H1 (cell line): ENCODE measurements around the gene CXXC5. TPM values are rescaled to one million over a fixed set of nuclear protein-coding genes. Genes with fewer than 3 reads are reported as not detected.
A peak's percentile ranks its signal among the peaks of the same experiment; 100 is the strongest.

ENCODE experiments used
- CTCF ChIA-PET: fragments of 300-600 bp; sonication (Branson Sonifier 250); formaldehyde crosslinking; loops from one replicate; lab custom pipeline; 2021; ENCODE audit not compliant: partially characterized antibody; lab: Charles Lee
- POLR2A ChIA-PET: fragments of 300-600 bp; sonication (Branson Sonifier 250); formaldehyde crosslinking; loops from one replicate; lab custom pipeline; 2021; ENCODE audit warnings: inconsistent platforms; ENCODE audit not compliant: partially characterized antibody; lab: Charles Lee
- DNase-seq, 2 experiments: peaks; one replicate each; pipeline versions ENCODE4 v3.0.0 to v3.0.0-alpha.2; 2010 to 2022; ENCODE audit warnings: low spot score in 2 of 2, low read depth in 1 of 2, mixed read lengths in 1 of 2
- FAIRE-seq: peaks from 2 replicates; lab custom pipeline; 2011; peaks lifted over from hg19 to GRCh38; lab: Jason Lieb, UNC
- H2AFZ ChIP-seq: 2 replicates; pipeline ENCODE4 v1.8.1; 2012; ENCODE audit warnings: low read length, inconsistent platforms
- H2AK5ac ChIP-seq: 2 replicates; pipeline ENCODE4 v1.6.1; 2013; ENCODE audit warnings: low read depth, low read length
- H2BK120ac ChIP-seq: replicated peaks from 2 replicates; pipeline ENCODE3; 2013; ENCODE audit warnings: low read depth, low read length, inconsistent platforms
- H2BK12ac ChIP-seq: 2 replicates; pipeline ENCODE4 v1.6.1; 2013; ENCODE audit warnings: low read depth, low read length
- H2BK15ac ChIP-seq: 2 replicates; pipeline ENCODE4 v1.6.1; 2013; ENCODE audit warnings: low read length
- H2BK20ac ChIP-seq: 2 replicates; pipeline ENCODE4 v1.6.1; 2013; ENCODE audit warnings: low read length
- H2BK5ac ChIP-seq: 2 replicates; pipeline ENCODE4 v1.6.1; 2013; ENCODE audit warnings: low read depth, low read length
- H3K14ac ChIP-seq: 2 replicates; pipeline ENCODE4 v1.6.1; 2013; ENCODE audit warnings: inconsistent platforms; ENCODE audit not compliant: insufficient read length
- H3K18ac ChIP-seq: 2 replicates; pipeline ENCODE4 v1.6.1; 2013; ENCODE audit warnings: low read length; ENCODE audit errors: extremely low read depth
- H3K23ac ChIP-seq: 2 replicates; pipeline ENCODE4 v1.6.1; 2013; ENCODE audit warnings: inconsistent platforms; ENCODE audit not compliant: insufficient read length
- H3K23me2 ChIP-seq: 2 replicates; pipeline ENCODE4 v1.6.1; 2013; ENCODE audit warnings: low read depth, low read length
- H3K27ac ChIP-seq: 2 replicates; pipeline ENCODE4 v1.6.1; 2011; ENCODE audit warnings: low read depth, low read length, inconsistent platforms
- H3K27me3 ChIP-seq, 4 experiments: replicated peaks in 1 of 4; 1 replicate in 1 of 4; 2 replicates in 3 of 4; pipeline versions ENCODE4 v1.6.1 to v1.8.1; 2011 to 2013; ENCODE audit warnings: low read length in 3 of 4, mild to moderate bottlenecking in 3 of 4, inconsistent platforms in 2 of 4, mixed read lengths in 2 of 4, moderate library complexity in 1 of 4; ENCODE audit not compliant: control insufficient read depth in 3 of 4, insufficient read depth in 3 of 4; ENCODE audit errors: extremely low read depth in 1 of 4
- H3K36me3 ChIP-seq, 4 experiments: 2 replicates each; pipeline versions ENCODE4 v1.6.1 to v1.8.1; 2011 to 2013; ENCODE audit warnings: mild to moderate bottlenecking in 4 of 4, low read length in 3 of 4, moderate library complexity in 2 of 4, control low read depth in 1 of 4, inconsistent platforms in 1 of 4; ENCODE audit not compliant: insufficient read depth in 4 of 4, control insufficient read depth in 2 of 4
- H3K4ac ChIP-seq: replicated peaks from 2 replicates; pipeline ENCODE3; 2013; ENCODE audit warnings: low read length, low read depth, mixed read lengths, inconsistent platforms; ENCODE audit not compliant: insufficient read length
- H3K4me1 ChIP-seq, 4 experiments: replicated peaks in 1 of 4; 1 replicate in 1 of 4; 2 replicates in 3 of 4; pipeline versions ENCODE4 v1.6.1 to v1.8.1; 2011 to 2013; ENCODE audit warnings: low read length in 3 of 4, inconsistent platforms in 2 of 4, mixed read lengths in 1 of 4; ENCODE audit not compliant: insufficient read depth in 4 of 4, control insufficient read depth in 3 of 4
- H3K4me2 ChIP-seq, 2 experiments: 2 replicates each; pipeline versions ENCODE4 v1.6.1 to v1.8.1; 2011 to 2013; ENCODE audit warnings: low read depth in 2 of 2, low read length in 2 of 2, control low read depth in 1 of 2, inconsistent platforms in 1 of 2, mild to moderate bottlenecking in 1 of 2; ENCODE audit not compliant: insufficient read depth in 1 of 2
- H3K4me3 ChIP-seq, 4 experiments: fragments of 200-600, 300-600 bp in 1 of 4; sonication (generic), shearing (Covaris generic), sonication (Bioruptor Twin) in 1 of 4; 2 replicates each; pipeline versions ENCODE4 v1.5.1 to v1.8.1; 2011 to 2016; ENCODE audit warnings: low read length in 4 of 4, low read depth in 3 of 4, control low read depth in 2 of 4, inconsistent platforms in 2 of 4, mild to moderate bottlenecking in 2 of 4, mixed read lengths in 1 of 4, moderate library complexity in 1 of 4; ENCODE audit not compliant: insufficient read depth in 2 of 4; ENCODE audit errors: extremely low read depth in 1 of 4
- H3K56ac ChIP-seq: replicated peaks from 2 replicates; pipeline ENCODE3; 2013; ENCODE audit warnings: low read depth, mild to moderate bottlenecking, mixed read lengths, low read length, inconsistent platforms; ENCODE audit not compliant: insufficient read length
- H3K79me1 ChIP-seq: 2 replicates; pipeline ENCODE4 v1.6.1; 2013; ENCODE audit warnings: low read depth, low read length, control low read depth
- H3K79me2 ChIP-seq, 2 experiments: 2 replicates each; pipeline versions ENCODE4 v1.6.1 to v1.8.1; 2012 to 2013; ENCODE audit warnings: low read length in 2 of 2, mild to moderate bottlenecking in 2 of 2, inconsistent platforms in 1 of 2; ENCODE audit not compliant: insufficient read depth in 2 of 2, control insufficient read depth in 1 of 2
- H3K9ac ChIP-seq, 4 experiments: replicated peaks in 1 of 4; 1 replicate in 1 of 4; 2 replicates in 3 of 4; pipeline versions ENCODE4 v1.6.1 to v1.8.1; 2011 to 2013; ENCODE audit warnings: low read depth in 3 of 4, low read length in 3 of 4, control low read depth in 2 of 4, mild to moderate bottlenecking in 2 of 4, moderate library complexity in 2 of 4, inconsistent platforms in 1 of 4; ENCODE audit errors: extremely low read depth in 1 of 4
- H3K9me3 ChIP-seq, 2 experiments: 2 replicates each; pipeline versions ENCODE4 v1.6.1 to v1.8.1; 2012 to 2013; ENCODE audit warnings: mild to moderate bottlenecking in 2 of 2, moderate library complexity in 2 of 2, control low read depth in 1 of 2, inconsistent platforms in 1 of 2, low read depth in 1 of 2, low read length in 1 of 2, mixed read lengths in 1 of 2; ENCODE audit not compliant: insufficient read depth in 2 of 2
- H4K20me1 ChIP-seq, 2 experiments: replicated peaks in 1 of 2; 2 replicates each; pipeline versions ENCODE3 to v1.8.1; 2011 to 2013; ENCODE audit warnings: inconsistent platforms in 2 of 2, low read length in 2 of 2, mild to moderate bottlenecking in 1 of 2; ENCODE audit not compliant: insufficient read depth in 2 of 2, control insufficient read depth in 1 of 2
- H4K5ac ChIP-seq: 2 replicates; pipeline ENCODE4 v1.6.1; 2013; ENCODE audit warnings: low read length, low read depth, mixed read lengths, inconsistent platforms; ENCODE audit not compliant: insufficient read length
- H4K8ac ChIP-seq: 2 replicates; pipeline ENCODE4 v1.8.0; 2013; ENCODE audit warnings: mild to moderate bottlenecking, moderate library complexity, low read length, inconsistent platforms; ENCODE audit not compliant: insufficient read depth; ENCODE audit errors: extremely low read depth
- H4K91ac ChIP-seq: replicated peaks from 2 replicates; pipeline ENCODE3; 2013; ENCODE audit warnings: low read length, mixed read lengths, inconsistent platforms; ENCODE audit not compliant: insufficient read length
- GABPA ChIP-seq: IDR thresholded peaks from 2 replicates; pipeline ENCODE4 v1.6.1; 2011; ENCODE audit warnings: mild to moderate bottlenecking, low read length, moderate library complexity, borderline replicate concordance; ENCODE audit not compliant: insufficient read depth
- NANOG ChIP-seq: IDR thresholded peaks from 2 replicates; pipeline ENCODE4 v1.6.1; 2011; ENCODE audit warnings: low read length, low read depth, mild to moderate bottlenecking, inconsistent platforms; ENCODE audit not compliant: insufficient read depth, poor library complexity, severe bottlenecking
- POU5F1 ChIP-seq: IDR thresholded peaks from 2 replicates; pipeline ENCODE4 v1.6.1; 2011; ENCODE audit warnings: low read depth, mild to moderate bottlenecking, low read length, moderate library complexity
- WGBS, 2 experiments: shearing (Covaris generic) in 1 of 2; methylation state at CpG; one replicate each; pipeline versions ENCODE4 v1.1.6 to v1.1.7; 2013 to 2015; ENCODE audit warnings: low lambda C conversion rate in 2 of 2, mixed read lengths in 2 of 2, inconsistent platforms in 1 of 2, low coverage in 1 of 2, missing lambda C conversion rate in 1 of 2; ENCODE audit not compliant: insufficient replicate concordance in 2 of 2, insufficient coverage in 1 of 2, insufficient read length in 1 of 2; ENCODE audit errors: extremely low coverage in 1 of 2, missing lambda C conversion rate in 1 of 2; 5-methylcytosine and 5-hydroxymethylcytosine counted together
- polyA plus RNA-seq, 7 experiments: library from polyadenylated mRNA; depleted of rRNA in 3 of 7; stranded (reverse) in 5 of 7; unstranded in 2 of 7; fragments of >200 nt in 5 of 7; fragments of 200-250 nt in 2 of 7; gene quantifications; 1 replicate in 5 of 7; 2 replicates in 1 of 7; 4 replicates in 1 of 7; pipeline versions ENCODE4 v1.2.1 to v1.2.3, GENCODE V29; 2011 to 2013; ENCODE audit warnings: missing spikeins in 2 of 7, mixed read lengths in 2 of 7
- total RNA-seq: library from RNA; stranded (reverse); fragmentation: NEBNext Ultra II Directional; extraction: Animal tissue kit (Norgen Biotek cat#: 25700); gene quantifications from 2 replicates; pipeline ENCODE4 v1.2.1, GENCODE V29; 2021

CXXC5 gene
- total and polyA plus RNA-seq, 2 of the 8 experiments (the other 6 are each of a cell fraction or from before 2014, with no cell fraction given), result 61.4 to 74.0 TPM

GRCh38 chr5:139668924-139669661 is 20.9 kb downstream of the CXXC5 start:
- H4K8ac ChIP-seq, result 0 out of 2 replicates have a peak overlapping the region, but pooled peaks have one; percentile 12
- H2BK120ac ChIP-seq, result no peak overlapping the region
- no peak overlapping the region for H4K5ac ChIP-seq
- 0 out of 4 replicates have a peak overlapping the region, but pooled peaks of 1 of the 2 experiments have one; percentile 57 for H3K4me2 ChIP-seq
- FAIRE-seq, result no peak
- no peak overlapping the region for H3K14ac ChIP-seq
- WGBS, 2 experiments, result 91% methylated on average over 16 of the region's 18 CpGs; no CpG with 5 or more reads in 1 of the 2 experiments
- H2BK20ac ChIP-seq, result 0 out of 2 replicates have a peak overlapping the region, but pooled peaks have one; percentile 21
- H3K4ac ChIP-seq, result no peak overlapping the region
- no peak overlapping the region for H3K4me3 ChIP-seq
- peak overlapping the region; percentile 87; the same call in 1 of the 2 replicates for H3K18ac ChIP-seq
- peak overlapping the region; percentile 10; the same call in 1 of the 2 replicates for H2BK15ac ChIP-seq
- no peaks in the 10 kb centered on the region for H3K27me3 ChIP-seq
- no peaks in the 10 kb centered on the region for H3K36me3 ChIP-seq
- no peak for TF ChIP-seq NANOG
- TF ChIP-seq GABPA, result no peak
- no peak for TF ChIP-seq POU5F1
- ChIA-PET POLR2A (interaction anchor here (1.0 to 2.2 kb wide), 7 partner anchors 13 to 39 kb away, joined by 3 to 6 read pairs (median 3); no protein-coding TSS in a partner anchor), CTCF (interaction anchor here (0.6 to 17.2 kb wide), 16 partner anchors 9 to 106 kb away, joined by 3 to 171 read pairs (median 16); no protein-coding TSS in a partner anchor)
- H4K20me1 ChIP-seq, result peaks cover 52 to 72% of the 10 kb centered on the region in 2 experiments
- peaks cover 13 to 94% of the 10 kb centered on the region in 2 experiments for H3K79me2 ChIP-seq
- no peak overlapping the region for H3K23ac ChIP-seq
- H3K9ac ChIP-seq, result no peak overlapping the region
- H2AK5ac ChIP-seq, result 0 out of 2 replicates have a peak overlapping the region, but pooled peaks have one; percentile 66
- H3K27ac ChIP-seq, result no peak overlapping the region
- DNase-seq, result no peak
- H3K9me3 ChIP-seq, result no peaks in the 10 kb centered on the region
- no peak overlapping the region for H3K56ac ChIP-seq
- no peak overlapping the region for H2AFZ ChIP-seq
- H4K91ac ChIP-seq, result peak overlapping the region; percentile 32
- H2BK12ac ChIP-seq, result 0 out of 2 replicates have a peak overlapping the region, but pooled peaks have one; percentile 87
- H2BK5ac ChIP-seq, result peak overlapping the region; percentile 73
- peaks cover 27% of the 10 kb centered on the region for H3K79me1 ChIP-seq
- H3K23me2 ChIP-seq, result no peaks in the 10 kb centered on the region; the same call in 1 of the 2 replicates
- peaks cover 6 to 54% (median 40%) of the 10 kb centered on the region in 4 experiments for H3K4me1 ChIP-seq
